ENCODE measurements around the gene PIP5K1B. TPM values are rescaled to one million over a fixed set of nuclear protein-coding genes. Genes with fewer than 3 reads are reported as not detected.

The PIP5K1B gene
- total and polyA plus RNA-seq, 2 experiments from 2014 or later, result 1.3 to 2.8 TPM

DNA sequence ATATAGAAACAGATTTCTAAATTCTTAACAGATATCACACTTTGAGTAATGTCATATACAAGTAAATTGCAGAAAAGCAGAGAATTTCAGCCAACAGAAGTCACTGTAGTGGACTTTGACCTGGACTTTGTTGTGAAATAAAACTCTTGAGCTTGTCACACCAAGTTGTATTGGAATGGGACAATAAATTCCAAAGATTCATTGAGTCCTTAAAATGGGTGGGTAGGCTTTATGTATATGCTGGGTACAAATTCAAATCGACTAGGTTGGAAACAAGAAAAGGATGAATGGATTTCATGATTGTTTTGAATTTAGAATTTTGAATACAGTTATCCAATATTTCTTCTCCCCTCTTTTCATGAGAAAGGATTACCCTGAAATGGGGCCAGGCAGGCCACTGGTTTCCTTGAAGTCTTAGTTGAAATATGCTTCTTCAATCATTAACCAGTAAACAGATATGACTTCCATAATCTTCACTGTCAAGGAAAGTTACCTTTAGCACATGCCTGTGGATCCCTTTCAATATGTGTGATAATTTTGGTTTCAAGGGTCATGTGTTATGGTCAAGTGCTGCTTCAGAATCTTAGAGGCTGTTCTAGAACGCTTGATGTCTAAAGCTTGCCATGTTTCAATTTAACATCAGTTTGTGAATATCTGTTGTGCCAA is 25.7 kb downstream of the PIP5K1B start:
- Histone ChIP-seq H3K27me3 (ENCODE audit: insufficient read depth) (no peaks in the 10 kb centered on the region), H3K4me2 (no peak overlapping the region), H3K79me2 (replicated peaks; ENCODE audit: insufficient read depth) (no peaks in the 10 kb centered on the region), H3K4me3 (no peak overlapping the region), H3K36me3 (ENCODE audit: insufficient read depth) (no peaks in the 10 kb centered on the region), H3K4me1 (ENCODE audit: insufficient read depth) (peaks cover 11% of the 10 kb centered on the region), H2AFZ (no peak overlapping the region), H3K27ac (ENCODE audit: low read depth) (no peak overlapping the region), H3F3A (replicated peaks; ENCODE audit: low read depth) (no peaks in the 10 kb centered on the region), H4K20me1 (replicated peaks; ENCODE audit: insufficient read depth) (no peaks in the 10 kb centered on the region), H3K9me2 (ENCODE audit: insufficient read depth) (no peaks in the 10 kb centered on the region; the same call in none of the 2 replicates)
- no peaks in the 10 kb centered on the region for H3K36me3 Mint-ChIP-seq (ENCODE audit: low read depth)
- TF ChIP-seq CTCF (conservative IDR thresholded peaks at IDR 0.05; ENCODE audit: low read depth in 2 of 2) (no peak), CREB1 (CRISPR knock-in tag; IDR thresholded peaks at IDR 0.05; ENCODE audit: low read depth) (no peak), STAT1 (IDR thresholded peaks at IDR 0.05; ENCODE audit: unreplicated experiment) (no peak), ZNF331 (CRISPR knock-in tag; IDR thresholded peaks at IDR 0.05; ENCODE audit: low read depth) (no peak)
- DNase-seq (ENCODE audit: low spot score) (no peak), ATAC-seq (no peak)
- peaks cover 16% of the 10 kb centered on the region for H3K4me1 Mint-ChIP-seq
- H3K9me3 Mint-ChIP-seq, result no peaks in the 10 kb centered on the region
- H3K27me3 Mint-ChIP-seq (ENCODE audit: insufficient read depth, low read depth, poor library complexity), result peaks cover 1% of the 10 kb centered on the region
- no peak overlapping the region for H3K4me3 Mint-ChIP-seq
- H3K27ac Mint-ChIP-seq, result no peak overlapping the region

DNA sequence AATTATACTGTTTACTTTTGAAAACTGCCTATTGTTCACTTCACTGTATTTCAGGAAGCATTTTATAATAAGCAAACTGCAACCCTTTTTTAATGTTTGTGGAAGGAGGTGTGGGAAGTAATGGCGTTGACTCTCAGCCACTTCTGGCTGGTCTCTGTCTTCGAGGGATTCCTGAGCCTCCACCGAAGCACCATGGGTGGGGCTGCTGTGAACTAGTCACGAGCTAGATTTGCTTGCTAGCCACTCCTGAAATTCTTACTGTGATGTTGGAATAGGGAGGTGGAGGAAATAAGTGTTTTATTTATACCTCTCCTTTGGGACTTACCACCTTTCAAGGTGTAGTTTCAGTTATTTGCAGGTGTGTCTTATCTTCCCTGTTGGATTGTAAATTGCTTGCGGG is 26.8 kb downstream of the PIP5K1B start:
- DNase-seq (ENCODE audit: low spot score), result no peak
- no peak overlapping the region for H3K27ac Mint-ChIP-seq
- no peaks in the 10 kb centered on the region for H3K36me3 Mint-ChIP-seq (ENCODE audit: low read depth)
- H3K4me3 Mint-ChIP-seq, result no peak overlapping the region
- Histone ChIP-seq H3K36me3 (ENCODE audit: insufficient read depth) (no peaks in the 10 kb centered on the region), H3K4me2 (0 out of 2 replicates have a peak overlapping the region, but pooled peaks have one; percentile 39), H3K79me2 (replicated peaks; ENCODE audit: insufficient read depth) (no peaks in the 10 kb centered on the region), H2AFZ (no peak overlapping the region), H3K4me3 (no peak overlapping the region), H3F3A (replicated peaks; ENCODE audit: low read depth) (no peaks in the 10 kb centered on the region), H3K27me3 (ENCODE audit: insufficient read depth) (no peaks in the 10 kb centered on the region), H3K9me2 (ENCODE audit: insufficient read depth) (no peaks in the 10 kb centered on the region; the same call in none of the 2 replicates), H4K20me1 (replicated peaks; ENCODE audit: insufficient read depth) (no peaks in the 10 kb centered on the region), H3K4me1 (ENCODE audit: insufficient read depth) (peaks cover 11% of the 10 kb centered on the region), H3K27ac (ENCODE audit: low read depth) (no peak overlapping the region)
- peaks cover 24% of the 10 kb centered on the region for H3K4me1 Mint-ChIP-seq
- H3K27me3 Mint-ChIP-seq (ENCODE audit: insufficient read depth, low read depth, poor library complexity), result peaks cover 1% of the 10 kb centered on the region
- no peaks in the 10 kb centered on the region for H3K9me3 Mint-ChIP-seq
- no peak for ATAC-seq
- no peak for TF ChIP-seq POLR2AphosphoS5 (IDR thresholded peaks at IDR 0.05; ENCODE audit: low read depth)
- TF ChIP-seq, protein P1, sequence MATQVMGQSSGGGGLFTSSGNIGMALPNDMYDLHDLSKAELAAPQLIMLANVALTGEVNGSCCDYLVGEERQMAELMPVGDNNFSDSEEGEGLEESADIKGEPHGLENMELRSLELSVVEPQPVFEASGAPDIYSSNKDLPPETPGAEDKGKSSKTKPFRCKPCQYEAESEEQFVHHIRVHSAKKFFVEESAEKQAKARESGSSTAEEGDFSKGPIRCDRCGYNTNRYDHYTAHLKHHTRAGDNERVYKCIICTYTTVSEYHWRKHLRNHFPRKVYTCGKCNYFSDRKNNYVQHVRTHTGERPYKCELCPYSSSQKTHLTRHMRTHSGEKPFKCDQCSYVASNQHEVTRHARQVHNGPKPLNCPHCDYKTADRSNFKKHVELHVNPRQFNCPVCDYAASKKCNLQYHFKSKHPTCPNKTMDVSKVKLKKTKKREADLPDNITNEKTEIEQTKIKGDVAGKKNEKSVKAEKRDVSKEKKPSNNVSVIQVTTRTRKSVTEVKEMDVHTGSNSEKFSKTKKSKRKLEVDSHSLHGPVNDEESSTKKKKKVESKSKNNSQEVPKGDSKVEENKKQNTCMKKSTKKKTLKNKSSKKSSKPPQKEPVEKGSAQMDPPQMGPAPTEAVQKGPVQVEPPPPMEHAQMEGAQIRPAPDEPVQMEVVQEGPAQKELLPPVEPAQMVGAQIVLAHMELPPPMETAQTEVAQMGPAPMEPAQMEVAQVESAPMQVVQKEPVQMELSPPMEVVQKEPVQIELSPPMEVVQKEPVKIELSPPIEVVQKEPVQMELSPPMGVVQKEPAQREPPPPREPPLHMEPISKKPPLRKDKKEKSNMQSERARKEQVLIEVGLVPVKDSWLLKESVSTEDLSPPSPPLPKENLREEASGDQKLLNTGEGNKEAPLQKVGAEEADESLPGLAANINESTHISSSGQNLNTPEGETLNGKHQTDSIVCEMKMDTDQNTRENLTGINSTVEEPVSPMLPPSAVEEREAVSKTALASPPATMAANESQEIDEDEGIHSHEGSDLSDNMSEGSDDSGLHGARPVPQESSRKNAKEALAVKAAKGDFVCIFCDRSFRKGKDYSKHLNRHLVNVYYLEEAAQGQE (IDR thresholded peaks at IDR 0.05; ENCODE audit: unreplicated experiment), result no peak
- TF ChIP-seq ZNF462 (CRISPR knock-in tag; IDR thresholded peaks at IDR 0.05), result no peak
- no peak for TF ChIP-seq ZNF114 (CRISPR knock-in tag; IDR thresholded peaks at IDR 0.05)
- TF ChIP-seq JUNB (IDR thresholded peaks at IDR 0.05; ENCODE audit: unreplicated experiment), result no peak
- TF ChIP-seq NANOG (IDR thresholded peaks at IDR 0.05; ENCODE audit: borderline replicate concordance), result no peak

Measured in GM23338 (cell line).